IPS DF 6.9 (cell line): ENCODE measurements around the gene PAIP1.
"Not testable (repeated sequence)": the region's sequence is repeated elsewhere in the genome, so short reads cannot be mapped to it uniquely, and the experiment has no call there.

Experiments used
- DNase-seq: peaks from one replicate; pipeline ENCODE4 v3.0.0-alpha.2; 2013; ENCODE audit warnings: low read depth, low spot score
- H3K27ac ChIP-seq: one replicate; pipeline ENCODE4 v1.5.1; 2013; ENCODE audit warnings: low read length, control low read depth
- H3K27me3 ChIP-seq: 2 replicates; pipeline ENCODE4 v1.6.1; 2013; ENCODE audit warnings: mild to moderate bottlenecking, low read length; ENCODE audit not compliant: control insufficient read depth, insufficient read depth
- H3K36me3 ChIP-seq: 2 replicates; pipeline ENCODE4 v1.6.1; 2013; ENCODE audit warnings: low read length; ENCODE audit not compliant: control insufficient read depth, insufficient read depth
- H3K4me1 ChIP-seq: 2 replicates; pipeline ENCODE4 v1.6.1; 2013; ENCODE audit warnings: low read length; ENCODE audit not compliant: control insufficient read depth, insufficient read depth
- H3K4me3 ChIP-seq: 2 replicates; pipeline ENCODE4 v1.5.1; 2013; ENCODE audit warnings: mild to moderate bottlenecking, low read length
- H3K9me3 ChIP-seq: 2 replicates; pipeline ENCODE4 v1.6.1; 2013; ENCODE audit warnings: low read length, inconsistent platforms; ENCODE audit not compliant: control insufficient read depth, insufficient read depth
- WGBS: extraction: QIAGEN DNeasy Blood & Tissue Kit; methylation state at CpG from one replicate; pipeline ENCODE4 v1.1.7; 2013; ENCODE audit warnings: mixed read lengths, missing lambda C conversion rate; ENCODE audit not compliant: insufficient read length, insufficient coverage; 5-methylcytosine and 5-hydroxymethylcytosine counted together

The PAIP1 gene

DNA sequence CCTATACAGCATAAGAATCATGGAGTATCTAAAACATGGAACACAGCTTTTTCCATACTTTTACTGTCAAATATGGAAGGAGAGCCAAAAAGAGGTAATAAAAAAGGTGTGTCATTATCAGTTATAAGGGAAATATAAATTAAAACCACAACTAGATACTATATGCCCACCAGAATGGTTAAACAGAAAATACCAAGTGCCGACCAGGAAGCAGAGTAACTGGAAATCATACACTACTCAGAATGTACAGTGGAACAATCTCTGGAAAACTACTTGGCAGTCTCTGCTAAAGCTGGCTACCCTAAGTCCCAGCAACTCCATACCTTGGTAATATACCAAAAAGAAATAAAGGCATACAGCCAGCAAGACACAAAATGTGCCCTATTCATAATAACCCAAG is 2.4 kb downstream of the PAIP1 start:
- no peaks in the 10 kb centered on the region for H3K9me3 ChIP-seq
- H3K4me3 ChIP-seq = no peak overlapping the region
- no peaks in the 10 kb centered on the region for H3K4me1 ChIP-seq
- no CpG with 5 or more reads among the region's 1 CpG for WGBS
- no peaks in the 10 kb centered on the region; the same call in 1 of the 2 replicates for H3K36me3 ChIP-seq
- H3K27ac ChIP-seq = no peak overlapping the region
- DNase-seq = no peak
- H3K27me3 ChIP-seq = 0 out of 2 replicates have a peak, but pooled peaks cover 2% of the 10 kb centered on the region

DNA sequence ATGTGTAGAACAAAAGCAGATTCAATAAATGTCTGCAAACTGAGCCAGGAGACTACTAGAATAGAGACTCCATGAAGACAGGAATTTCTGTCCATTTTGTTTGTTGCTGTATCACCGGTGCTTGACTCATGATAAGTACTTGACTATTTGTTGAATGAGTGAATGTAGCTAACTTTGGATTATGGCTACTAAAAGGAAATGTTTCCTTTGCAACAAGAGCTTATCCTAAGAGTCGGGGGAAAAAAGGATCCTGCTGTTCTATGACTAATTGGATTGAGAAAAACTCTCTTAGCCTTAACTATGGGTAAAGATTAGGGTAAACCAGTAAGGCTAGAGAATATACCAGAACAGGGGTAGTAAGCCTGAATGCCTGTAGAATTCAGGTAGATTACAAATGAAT is 3.5 kb downstream of the PAIP1 start:
- Histone ChIP-seq H3K9me3 (no peaks in the 10 kb centered on the region), H3K36me3 (no peaks in the 10 kb centered on the region; the same call in 1 of the 2 replicates), H3K4me3 (no peak overlapping the region), H3K27me3 (0 out of 2 replicates have a peak, but pooled peaks cover 2% of the 10 kb centered on the region), H3K4me1 (no peaks in the 10 kb centered on the region), H3K27ac (no peak overlapping the region)
- no peak for DNase-seq
- no CpG with 5 or more reads among the region's 2 CpGs for WGBS

DNA sequence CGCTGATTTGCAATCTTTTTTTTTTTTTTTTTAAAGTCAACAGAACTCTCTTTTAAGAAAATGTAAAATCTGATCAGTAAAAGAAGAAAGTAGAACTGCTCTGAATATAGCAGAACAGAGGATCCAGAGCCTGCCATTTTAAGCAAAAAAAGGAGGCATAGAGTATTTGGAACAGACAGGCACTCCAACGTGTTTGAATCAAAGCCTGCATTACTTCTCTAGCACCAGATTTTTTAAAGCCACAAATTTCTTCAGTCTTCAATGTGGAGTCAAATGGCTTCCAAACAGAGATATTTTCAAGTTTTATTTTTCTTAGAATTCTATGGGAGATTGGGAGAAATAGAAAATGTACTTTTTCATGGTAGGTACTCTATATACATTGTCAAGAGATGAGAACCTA is 5.1 kb downstream of the PAIP1 start:
- H3K27me3 ChIP-seq = no peaks in the 10 kb centered on the region
- no peaks in the 10 kb centered on the region for H3K9me3 ChIP-seq
- no peak overlapping the region for H3K4me3 ChIP-seq
- WGBS = no CpG with 5 or more reads among the region's 2 CpGs
- DNase-seq = no peak
- H3K4me1 ChIP-seq = no peaks in the 10 kb centered on the region
- no peak overlapping the region for H3K27ac ChIP-seq
- peaks cover under 1% of the 10 kb centered on the region; the same call in 1 of the 2 replicates for H3K36me3 ChIP-seq

DNA sequence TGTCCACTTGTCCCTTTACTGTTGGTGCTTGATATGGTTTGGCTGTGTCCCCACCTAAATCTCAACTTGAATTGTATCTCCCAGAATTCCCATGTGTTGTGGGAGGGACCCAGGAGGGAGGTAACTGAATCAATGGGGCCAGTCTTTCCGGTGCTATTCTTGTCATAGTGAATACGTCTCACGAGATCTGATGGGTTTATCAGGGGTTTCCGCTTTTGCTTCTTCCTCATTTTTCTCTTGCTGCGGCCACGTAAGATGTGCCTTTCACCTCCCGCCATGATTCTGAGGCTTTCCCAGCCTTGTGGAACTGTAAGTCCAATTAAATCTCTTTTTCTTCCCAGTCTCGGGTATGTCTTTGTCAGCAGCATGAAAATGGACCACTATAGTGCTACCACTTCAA is 7.6 kb downstream of the PAIP1 start:
- WGBS = no CpG with 5 or more reads among the region's 8 CpGs
- not testable (repeated sequence) for H3K27ac ChIP-seq, DNase-seq, H3K9me3 ChIP-seq, H3K27me3 ChIP-seq, H3K4me1 ChIP-seq, H3K4me3 ChIP-seq
- peaks cover 11% of the 10 kb centered on the region; the same call in 1 of the 2 replicates for H3K36me3 ChIP-seq

DNA sequence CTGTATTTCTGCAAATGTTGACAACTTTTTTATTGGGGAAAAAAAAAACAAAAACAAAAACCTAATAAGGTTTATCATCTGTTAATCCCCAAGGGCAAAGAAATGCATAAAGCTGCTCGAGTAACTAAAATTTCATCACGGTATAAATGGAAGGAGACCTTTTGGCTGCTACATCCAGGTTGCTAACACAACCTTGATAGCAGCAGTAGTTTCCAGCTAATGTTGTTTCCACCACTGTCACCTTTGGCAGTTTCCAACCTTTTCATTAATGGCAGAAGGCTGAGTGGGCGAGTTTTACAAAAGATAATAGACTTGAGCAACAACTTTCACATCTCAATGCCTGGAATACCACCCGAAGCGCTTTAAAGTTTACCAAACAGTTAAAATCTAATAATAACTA is 8.5 kb downstream of the PAIP1 start:
- H3K27me3 ChIP-seq = no peaks in the 10 kb centered on the region
- H3K9me3 ChIP-seq = no peaks in the 10 kb centered on the region
- no peak overlapping the region for H3K27ac ChIP-seq
- H3K36me3 ChIP-seq = peaks cover 11% of the 10 kb centered on the region; the same call in 1 of the 2 replicates
- no CpG with 5 or more reads among the region's 5 CpGs for WGBS
- H3K4me1 ChIP-seq = no peaks in the 10 kb centered on the region
- H3K4me3 ChIP-seq = no peak overlapping the region
- no peak for DNase-seq

DNA sequence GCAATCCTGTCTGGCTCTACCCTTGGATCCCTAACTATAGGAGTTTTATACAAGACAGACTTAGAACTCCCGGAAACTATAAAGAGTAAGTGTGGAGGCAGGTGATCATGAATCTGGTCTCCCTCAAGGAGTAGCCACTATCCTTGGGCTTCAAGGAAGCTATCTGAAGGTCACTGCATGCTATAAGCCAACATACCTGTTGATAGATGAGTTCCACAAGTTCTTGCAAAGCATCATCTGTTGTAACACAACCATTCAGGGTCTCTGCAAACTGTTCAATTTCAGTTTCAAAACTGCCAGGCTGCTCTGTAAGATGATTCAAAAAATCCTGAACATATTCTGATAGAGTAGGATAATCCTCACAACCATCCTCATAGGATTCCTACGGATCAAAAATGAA is 9.3 kb downstream of the PAIP1 start:
- WGBS = no CpG with 5 or more reads among the region's 2 CpGs
- H3K36me3 ChIP-seq = peaks cover 11% of the 10 kb centered on the region; the same call in 1 of the 2 replicates

DNA sequence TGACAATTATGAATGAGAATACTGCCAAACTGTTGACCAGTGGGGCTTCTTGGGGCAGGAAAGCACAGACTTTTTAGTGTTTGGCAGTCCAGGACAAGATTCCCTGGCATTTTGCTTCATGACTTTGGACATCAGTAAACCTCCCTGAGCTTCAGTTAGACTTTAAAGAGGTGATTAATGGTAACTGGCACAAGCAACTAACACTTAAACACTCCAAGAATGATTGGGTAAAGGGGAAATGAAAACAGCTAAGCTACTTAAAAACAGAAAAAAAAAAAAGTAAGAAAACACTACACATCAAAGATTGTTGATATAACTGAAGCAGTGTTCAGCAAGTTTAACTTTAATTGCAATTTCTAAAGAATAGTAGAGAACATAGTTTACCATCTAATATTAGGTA is 13.4 kb downstream of the PAIP1 start:
- Histone ChIP-seq H3K9me3 (no peaks in the 10 kb centered on the region), H3K27me3 (no peaks in the 10 kb centered on the region), H3K4me1 (no peaks in the 10 kb centered on the region), H3K4me3 (no peak overlapping the region), H3K36me3 (peaks cover 13% of the 10 kb centered on the region; the same call in 1 of the 2 replicates), H3K27ac (no peak overlapping the region)
- DNase-seq = no peak

More for the DNA sequence above, 9.3 kb downstream of the PAIP1 start:
- H3K9me3 ChIP-seq = no peaks in the 10 kb centered on the region
- DNase-seq = no peak
- no peaks in the 10 kb centered on the region for H3K27me3 ChIP-seq
- H3K4me1 ChIP-seq = no peaks in the 10 kb centered on the region
- H3K4me3 ChIP-seq = no peak overlapping the region
- H3K27ac ChIP-seq = no peak overlapping the region

DNA sequence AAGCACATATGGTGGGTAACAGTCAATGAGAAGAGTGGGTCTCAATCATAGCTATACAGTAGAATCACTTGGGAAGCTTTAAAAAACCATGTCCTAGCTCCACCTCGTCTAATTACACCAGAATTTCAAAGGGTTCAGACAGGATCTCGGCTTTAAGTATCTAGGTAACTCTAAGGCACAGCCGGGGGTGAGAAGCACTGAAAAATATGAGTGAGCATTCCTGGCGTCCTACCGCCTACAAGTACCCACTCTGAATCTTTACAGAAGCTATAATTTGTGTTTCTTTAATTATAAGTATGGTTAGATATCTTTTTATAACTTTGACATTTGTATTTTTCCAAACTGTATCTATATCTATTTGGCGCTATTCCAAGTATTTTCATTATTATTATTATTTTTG is 16.1 kb downstream of the PAIP1 start:
- H3K27ac ChIP-seq = no peak overlapping the region
- WGBS = no CpG with 5 or more reads among the region's 6 CpGs
- H3K36me3 ChIP-seq = peaks cover 9% of the 10 kb centered on the region; the same call in 1 of the 2 replicates
- no peak for DNase-seq
- no peaks in the 10 kb centered on the region for H3K9me3 ChIP-seq
- no peaks in the 10 kb centered on the region for H3K4me1 ChIP-seq
- H3K4me3 ChIP-seq = no peak overlapping the region
- H3K27me3 ChIP-seq = no peaks in the 10 kb centered on the region

DNA sequence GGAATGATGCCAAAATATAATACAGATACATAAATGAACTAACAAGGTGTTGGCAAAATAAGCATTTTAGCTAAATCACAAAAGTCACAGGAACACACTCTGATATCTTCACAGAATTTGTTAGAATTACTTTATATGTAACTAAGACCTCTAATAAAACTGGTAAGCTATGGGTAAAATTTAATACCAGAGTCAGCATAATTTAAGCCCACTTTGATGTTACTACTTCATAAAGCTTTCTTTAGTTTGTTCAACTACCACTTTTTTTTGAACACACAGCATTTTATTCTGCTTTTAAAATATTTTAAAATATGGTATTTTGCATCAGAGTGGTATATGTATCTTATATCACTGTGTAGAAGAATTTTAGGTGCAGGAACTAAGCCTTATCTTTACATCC is 19.9 kb downstream of the PAIP1 start:
- Histone ChIP-seq H3K4me3 (no peak overlapping the region), H3K4me1 (no peaks in the 10 kb centered on the region), H3K27me3 (no peaks in the 10 kb centered on the region), H3K27ac (no peak overlapping the region), H3K9me3 (no peaks in the 10 kb centered on the region), H3K36me3 (peaks cover 10% of the 10 kb centered on the region; the same call in 1 of the 2 replicates)
- DNase-seq = no peak

DNA sequence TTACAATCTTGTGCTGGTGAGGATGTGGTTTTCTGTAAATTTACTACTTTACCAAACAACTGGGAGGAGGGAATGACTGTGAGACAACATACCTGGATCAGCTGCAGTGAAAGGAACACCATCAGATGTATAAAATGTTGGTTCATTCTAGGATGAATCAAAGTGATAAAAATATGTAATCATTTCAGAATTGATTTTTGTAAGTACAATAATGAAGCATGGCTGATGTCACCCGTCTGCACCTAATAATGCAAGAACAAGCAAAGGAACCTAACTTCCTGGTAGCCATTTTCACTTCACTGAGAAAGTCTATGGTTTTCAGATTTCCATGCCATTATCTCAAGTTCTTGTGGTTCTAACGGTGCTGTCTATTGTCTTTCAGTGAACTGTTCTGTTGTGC is 23.2 kb downstream of the PAIP1 start:
- Histone ChIP-seq H3K36me3 (peaks cover 13% of the 10 kb centered on the region; the same call in 1 of the 2 replicates), H3K27me3 (no peaks in the 10 kb centered on the region), H3K9me3 (no peaks in the 10 kb centered on the region), H3K4me1 (no peaks in the 10 kb centered on the region), H3K27ac (no peak overlapping the region), H3K4me3 (no peak overlapping the region)
- DNase-seq = no peak
- WGBS = no CpG with 5 or more reads among the region's 2 CpGs

DNA sequence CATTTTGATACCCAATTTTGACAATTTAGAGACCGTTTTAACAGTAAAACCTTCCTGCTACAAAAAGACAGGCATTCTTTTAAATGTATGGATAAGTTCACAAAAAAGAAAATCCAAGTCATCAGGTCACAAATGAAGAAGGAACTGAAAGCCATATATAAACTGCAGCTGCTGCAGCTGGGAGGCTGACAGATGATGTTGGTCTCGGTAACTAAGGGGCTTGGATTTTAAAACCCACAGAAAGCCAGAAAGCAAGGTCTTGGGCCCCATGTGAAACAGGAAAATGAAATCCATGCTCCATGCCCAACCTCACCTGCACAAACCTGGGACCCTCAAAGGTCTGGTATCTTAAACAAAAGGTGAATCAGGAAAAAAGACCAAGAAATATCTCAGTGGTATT is 26.2 kb downstream of the PAIP1 start:
- peaks cover 13% of the 10 kb centered on the region; the same call in 1 of the 2 replicates for H3K36me3 ChIP-seq
- no peaks in the 10 kb centered on the region for H3K27me3 ChIP-seq
- DNase-seq = no peak
- H3K9me3 ChIP-seq = no peaks in the 10 kb centered on the region
- no peak overlapping the region for H3K27ac ChIP-seq
- WGBS = no CpG with 5 or more reads among the region's 2 CpGs
- no peak overlapping the region for H3K4me3 ChIP-seq
- H3K4me1 ChIP-seq = no peaks in the 10 kb centered on the region
